H1 (cell line): Measurements from ENCODE around the gene RAP2A. TPM values are rescaled to one million over a fixed set of nuclear protein-coding genes. Genes with fewer than 3 reads are reported as not detected.

Source experiments
- CTCF ChIA-PET: fragments of 300-600 bp; sonication (Branson Sonifier 250); formaldehyde crosslinking; loops from one replicate; lab custom pipeline; 2021; ENCODE audit not compliant: partially characterized antibody; lab: Charles Lee
- POLR2A ChIA-PET: fragments of 300-600 bp; sonication (Branson Sonifier 250); formaldehyde crosslinking; loops from one replicate; lab custom pipeline; 2021; ENCODE audit warnings: inconsistent platforms; ENCODE audit not compliant: partially characterized antibody; lab: Charles Lee
- DNase-seq, 2 experiments: peaks; one replicate each; pipeline versions ENCODE4 v3.0.0 to v3.0.0-alpha.2; 2010 to 2022; ENCODE audit warnings: low spot score in 2 of 2, low read depth in 1 of 2, mixed read lengths in 1 of 2
- FAIRE-seq: peaks from 2 replicates; lab custom pipeline; 2011; peaks lifted over from hg19 to GRCh38; lab: Jason Lieb, UNC
- H2AFZ ChIP-seq: 2 replicates; pipeline ENCODE4 v1.8.1; 2012; ENCODE audit warnings: low read length, inconsistent platforms
- H2AK5ac ChIP-seq: 2 replicates; pipeline ENCODE4 v1.6.1; 2013; ENCODE audit warnings: low read depth, low read length
- H2BK120ac ChIP-seq: replicated peaks from 2 replicates; pipeline ENCODE3; 2013; ENCODE audit warnings: low read depth, low read length, inconsistent platforms
- H2BK12ac ChIP-seq: 2 replicates; pipeline ENCODE4 v1.6.1; 2013; ENCODE audit warnings: low read depth, low read length
- H2BK15ac ChIP-seq: 2 replicates; pipeline ENCODE4 v1.6.1; 2013; ENCODE audit warnings: low read length
- H2BK20ac ChIP-seq: 2 replicates; pipeline ENCODE4 v1.6.1; 2013; ENCODE audit warnings: low read length
- H2BK5ac ChIP-seq: 2 replicates; pipeline ENCODE4 v1.6.1; 2013; ENCODE audit warnings: low read depth, low read length
- H3K14ac ChIP-seq: 2 replicates; pipeline ENCODE4 v1.6.1; 2013; ENCODE audit warnings: inconsistent platforms; ENCODE audit not compliant: insufficient read length
- H3K18ac ChIP-seq: 2 replicates; pipeline ENCODE4 v1.6.1; 2013; ENCODE audit warnings: low read length; ENCODE audit errors: extremely low read depth
- H3K23ac ChIP-seq: 2 replicates; pipeline ENCODE4 v1.6.1; 2013; ENCODE audit warnings: inconsistent platforms; ENCODE audit not compliant: insufficient read length
- H3K23me2 ChIP-seq: 2 replicates; pipeline ENCODE4 v1.6.1; 2013; ENCODE audit warnings: low read depth, low read length
- H3K27ac ChIP-seq: 2 replicates; pipeline ENCODE4 v1.6.1; 2011; ENCODE audit warnings: low read depth, low read length, inconsistent platforms
- H3K27me3 ChIP-seq, 4 experiments: replicated peaks in 1 of 4; 1 replicate in 1 of 4; 2 replicates in 3 of 4; pipeline versions ENCODE4 v1.6.1 to v1.8.1; 2011 to 2013; ENCODE audit warnings: low read length in 3 of 4, mild to moderate bottlenecking in 3 of 4, inconsistent platforms in 2 of 4, mixed read lengths in 2 of 4, moderate library complexity in 1 of 4; ENCODE audit not compliant: control insufficient read depth in 3 of 4, insufficient read depth in 3 of 4; ENCODE audit errors: extremely low read depth in 1 of 4
- H3K36me3 ChIP-seq, 4 experiments: 2 replicates each; pipeline versions ENCODE4 v1.6.1 to v1.8.1; 2011 to 2013; ENCODE audit warnings: mild to moderate bottlenecking in 4 of 4, low read length in 3 of 4, moderate library complexity in 2 of 4, control low read depth in 1 of 4, inconsistent platforms in 1 of 4; ENCODE audit not compliant: insufficient read depth in 4 of 4, control insufficient read depth in 2 of 4
- H3K4ac ChIP-seq: replicated peaks from 2 replicates; pipeline ENCODE3; 2013; ENCODE audit warnings: low read length, low read depth, mixed read lengths, inconsistent platforms; ENCODE audit not compliant: insufficient read length
- H3K4me1 ChIP-seq, 4 experiments: replicated peaks in 1 of 4; 1 replicate in 1 of 4; 2 replicates in 3 of 4; pipeline versions ENCODE4 v1.6.1 to v1.8.1; 2011 to 2013; ENCODE audit warnings: low read length in 3 of 4, inconsistent platforms in 2 of 4, mixed read lengths in 1 of 4; ENCODE audit not compliant: insufficient read depth in 4 of 4, control insufficient read depth in 3 of 4
- H3K4me2 ChIP-seq, 2 experiments: 2 replicates each; pipeline versions ENCODE4 v1.6.1 to v1.8.1; 2011 to 2013; ENCODE audit warnings: low read depth in 2 of 2, low read length in 2 of 2, control low read depth in 1 of 2, inconsistent platforms in 1 of 2, mild to moderate bottlenecking in 1 of 2; ENCODE audit not compliant: insufficient read depth in 1 of 2
- H3K4me3 ChIP-seq, 4 experiments: fragments of 200-600, 300-600 bp in 1 of 4; sonication (generic), shearing (Covaris generic), sonication (Bioruptor Twin) in 1 of 4; 2 replicates each; pipeline versions ENCODE4 v1.5.1 to v1.8.1; 2011 to 2016; ENCODE audit warnings: low read length in 4 of 4, low read depth in 3 of 4, control low read depth in 2 of 4, inconsistent platforms in 2 of 4, mild to moderate bottlenecking in 2 of 4, mixed read lengths in 1 of 4, moderate library complexity in 1 of 4; ENCODE audit not compliant: insufficient read depth in 2 of 4; ENCODE audit errors: extremely low read depth in 1 of 4
- H3K56ac ChIP-seq: replicated peaks from 2 replicates; pipeline ENCODE3; 2013; ENCODE audit warnings: low read depth, mild to moderate bottlenecking, mixed read lengths, low read length, inconsistent platforms; ENCODE audit not compliant: insufficient read length
- H3K79me1 ChIP-seq: 2 replicates; pipeline ENCODE4 v1.6.1; 2013; ENCODE audit warnings: low read depth, low read length, control low read depth
- H3K79me2 ChIP-seq, 2 experiments: 2 replicates each; pipeline versions ENCODE4 v1.6.1 to v1.8.1; 2012 to 2013; ENCODE audit warnings: low read length in 2 of 2, mild to moderate bottlenecking in 2 of 2, inconsistent platforms in 1 of 2; ENCODE audit not compliant: insufficient read depth in 2 of 2, control insufficient read depth in 1 of 2
- H3K9ac ChIP-seq, 4 experiments: replicated peaks in 1 of 4; 1 replicate in 1 of 4; 2 replicates in 3 of 4; pipeline versions ENCODE4 v1.6.1 to v1.8.1; 2011 to 2013; ENCODE audit warnings: low read depth in 3 of 4, low read length in 3 of 4, control low read depth in 2 of 4, mild to moderate bottlenecking in 2 of 4, moderate library complexity in 2 of 4, inconsistent platforms in 1 of 4; ENCODE audit errors: extremely low read depth in 1 of 4
- H3K9me3 ChIP-seq, 2 experiments: 2 replicates each; pipeline versions ENCODE4 v1.6.1 to v1.8.1; 2012 to 2013; ENCODE audit warnings: mild to moderate bottlenecking in 2 of 2, moderate library complexity in 2 of 2, control low read depth in 1 of 2, inconsistent platforms in 1 of 2, low read depth in 1 of 2, low read length in 1 of 2, mixed read lengths in 1 of 2; ENCODE audit not compliant: insufficient read depth in 2 of 2
- H4K20me1 ChIP-seq, 2 experiments: replicated peaks in 1 of 2; 2 replicates each; pipeline versions ENCODE3 to v1.8.1; 2011 to 2013; ENCODE audit warnings: inconsistent platforms in 2 of 2, low read length in 2 of 2, mild to moderate bottlenecking in 1 of 2; ENCODE audit not compliant: insufficient read depth in 2 of 2, control insufficient read depth in 1 of 2
- H4K5ac ChIP-seq: 2 replicates; pipeline ENCODE4 v1.6.1; 2013; ENCODE audit warnings: low read length, low read depth, mixed read lengths, inconsistent platforms; ENCODE audit not compliant: insufficient read length
- H4K8ac ChIP-seq: 2 replicates; pipeline ENCODE4 v1.8.0; 2013; ENCODE audit warnings: mild to moderate bottlenecking, moderate library complexity, low read length, inconsistent platforms; ENCODE audit not compliant: insufficient read depth; ENCODE audit errors: extremely low read depth
- H4K91ac ChIP-seq: replicated peaks from 2 replicates; pipeline ENCODE3; 2013; ENCODE audit warnings: low read length, mixed read lengths, inconsistent platforms; ENCODE audit not compliant: insufficient read length
- BCL11A ChIP-seq, 2 experiments: IDR thresholded peaks; one replicate each; pipeline ENCODE4 v1.6.1; 2011; ENCODE audit warnings: low read depth in 2 of 2, low read length in 2 of 2, mild to moderate bottlenecking in 2 of 2
- CHD1 ChIP-seq: IDR thresholded peaks from 2 replicates; pipeline ENCODE4 v1.6.1; 2012; ENCODE audit warnings: low read depth, low read length, improper control_type of control experiment
- EGR1 ChIP-seq: IDR thresholded peaks from 2 replicates; pipeline ENCODE4 v1.6.1; 2011; ENCODE audit warnings: low read depth, low read length, borderline replicate concordance
- JUN ChIP-seq: IDR thresholded peaks from 2 replicates; pipeline ENCODE4 v1.6.1; 2011; ENCODE audit warnings: low read depth, mild to moderate bottlenecking, improper control_type of control experiment, low read length
- POLR2A ChIP-seq, 2 experiments: IDR thresholded peaks; 1 replicate in 1 of 2; 2 replicates in 1 of 2; pipeline ENCODE4 v1.6.1; 2011; ENCODE audit warnings: low read depth in 2 of 2, low read length in 2 of 2, mild to moderate bottlenecking in 2 of 2; ENCODE audit errors: control extremely low read depth in 1 of 2
- POU5F1 ChIP-seq: IDR thresholded peaks from 2 replicates; pipeline ENCODE4 v1.6.1; 2011; ENCODE audit warnings: low read depth, mild to moderate bottlenecking, low read length, moderate library complexity
- SP1 ChIP-seq: IDR thresholded peaks from 2 replicates; pipeline ENCODE4 v1.6.1; 2011; ENCODE audit warnings: low read depth, low read length
- SUZ12 ChIP-seq: fragments of 200-600 bp; sonication (generic); IDR thresholded peaks from 2 replicates; pipeline ENCODE4 v1.6.1; 2012; ENCODE audit warnings: mild to moderate bottlenecking, inconsistent platforms, low read length, moderate library complexity, mixed read lengths
- WGBS, 2 experiments: shearing (Covaris generic) in 1 of 2; methylation state at CpG; one replicate each; pipeline versions ENCODE4 v1.1.6 to v1.1.7; 2013 to 2015; ENCODE audit warnings: low lambda C conversion rate in 2 of 2, mixed read lengths in 2 of 2, inconsistent platforms in 1 of 2, low coverage in 1 of 2, missing lambda C conversion rate in 1 of 2; ENCODE audit not compliant: insufficient replicate concordance in 2 of 2, insufficient coverage in 1 of 2, insufficient read length in 1 of 2; ENCODE audit errors: extremely low coverage in 1 of 2, missing lambda C conversion rate in 1 of 2; 5-methylcytosine and 5-hydroxymethylcytosine counted together
- polyA plus RNA-seq, 7 experiments: library from polyadenylated mRNA; depleted of rRNA in 3 of 7; stranded (reverse) in 5 of 7; unstranded in 2 of 7; fragments of >200 nt in 5 of 7; fragments of 200-250 nt in 2 of 7; gene quantifications; 1 replicate in 5 of 7; 2 replicates in 1 of 7; 4 replicates in 1 of 7; pipeline versions ENCODE4 v1.2.1 to v1.2.3, GENCODE V29; 2011 to 2013; ENCODE audit warnings: missing spikeins in 2 of 7, mixed read lengths in 2 of 7
- total RNA-seq: library from RNA; stranded (reverse); fragmentation: NEBNext Ultra II Directional; extraction: Animal tissue kit (Norgen Biotek cat#: 25700); gene quantifications from 2 replicates; pipeline ENCODE4 v1.2.1, GENCODE V29; 2021

RAP2A gene
- total and polyA plus RNA-seq, 2 of the 8 experiments (the other 6 are each of a cell fraction or from before 2014, with no cell fraction given) = 8.4 to 43.4 TPM

- POLR2A ChIA-PET = no interaction called here
- no peak overlapping the region for H2BK120ac ChIP-seq
- TF ChIP-seq POU5F1 = no peak
- no peak for TF ChIP-seq JUN
- no peak for TF ChIP-seq EGR1
- TF ChIP-seq SP1 = no peak
- no peak for TF ChIP-seq SUZ12
- TF ChIP-seq CHD1 = no peak
- no peak for TF ChIP-seq BCL11A (IDR thresholded peaks at IDR 0.05; ENCODE audit: low read depth in 2 of 2, low read length in 2 of 2)
- no peak for TF ChIP-seq POLR2A (IDR thresholded peaks at IDR 0.05; ENCODE audit: control extremely low read depth in 1 of 2, low read depth in 2 of 2, low read length in 2 of 2)
- no peak overlapping the region for H3K27ac ChIP-seq
- no peak overlapping the region for H3K4me3 ChIP-seq
- WGBS, 2 experiments = 94% methylated on average over 6 of the region's 6 CpGs; no CpG with 5 or more reads in 1 of the 2 experiments
- FAIRE-seq (no peak), DNase-seq (no peak)
- no peak overlapping the region for H4K91ac ChIP-seq
- no peak overlapping the region for H3K18ac ChIP-seq
- no peaks in the 10 kb centered on the region for H3K23me2 ChIP-seq
- CTCF ChIA-PET = interaction anchor here (0.7 to 1.9 kb wide), 3 partner anchors 9 to 16 kb away, joined by 3 to 5 read pairs (median 3); no protein-coding TSS in a partner anchor
- H3K27me3 ChIP-seq = peaks cover 0 to 1% (median 0%) of the 10 kb centered on the region in 4 experiments; a peak in 1 of 7 replicates
- no peaks in the 10 kb centered on the region for H4K20me1 ChIP-seq
- H3K4me1 ChIP-seq = peaks cover 0 to 4% (median 1%) of the 10 kb centered on the region in 4 experiments; a peak in 2 of 7 replicates
- H3K23ac ChIP-seq = no peak overlapping the region
- H3K79me2 ChIP-seq = no peaks in the 10 kb centered on the region
- no peaks in the 10 kb centered on the region for H3K36me3 ChIP-seq
- no peak overlapping the region for H2BK5ac ChIP-seq
- H3K14ac ChIP-seq = no peak overlapping the region
- no peak overlapping the region for H2AK5ac ChIP-seq
- H2AFZ ChIP-seq = 0 out of 2 replicates have a peak overlapping the region, but pooled peaks have one; percentile 22
- no peak overlapping the region for H4K8ac ChIP-seq
- no peak overlapping the region for H2BK20ac ChIP-seq
- H4K5ac ChIP-seq = no peak overlapping the region
- no peak overlapping the region for H3K56ac ChIP-seq
- H3K4me2 ChIP-seq = no peak overlapping the region
- H2BK12ac ChIP-seq = no peak overlapping the region
- H3K4ac ChIP-seq = no peak overlapping the region
- no peaks in the 10 kb centered on the region for H3K79me1 ChIP-seq
- H2BK15ac ChIP-seq = no peak overlapping the region
- H3K9ac ChIP-seq = no peak overlapping the region
- no peaks in the 10 kb centered on the region for H3K9me3 ChIP-seq
These were observed 40.5 kb downstream of the RAP2A start for GRCh38 chr13:97474349-97474980.
